Measurements from ENCODE around the gene ZC3H12A. TPM values are rescaled to one million over a fixed set of nuclear protein-coding genes. Genes with fewer than 3 reads are reported as not detected.

ZC3H12A gene
- total and polyA plus RNA-seq, 2 experiments from 2014 or later = 30.8 to 46.2 TPM

DNA sequence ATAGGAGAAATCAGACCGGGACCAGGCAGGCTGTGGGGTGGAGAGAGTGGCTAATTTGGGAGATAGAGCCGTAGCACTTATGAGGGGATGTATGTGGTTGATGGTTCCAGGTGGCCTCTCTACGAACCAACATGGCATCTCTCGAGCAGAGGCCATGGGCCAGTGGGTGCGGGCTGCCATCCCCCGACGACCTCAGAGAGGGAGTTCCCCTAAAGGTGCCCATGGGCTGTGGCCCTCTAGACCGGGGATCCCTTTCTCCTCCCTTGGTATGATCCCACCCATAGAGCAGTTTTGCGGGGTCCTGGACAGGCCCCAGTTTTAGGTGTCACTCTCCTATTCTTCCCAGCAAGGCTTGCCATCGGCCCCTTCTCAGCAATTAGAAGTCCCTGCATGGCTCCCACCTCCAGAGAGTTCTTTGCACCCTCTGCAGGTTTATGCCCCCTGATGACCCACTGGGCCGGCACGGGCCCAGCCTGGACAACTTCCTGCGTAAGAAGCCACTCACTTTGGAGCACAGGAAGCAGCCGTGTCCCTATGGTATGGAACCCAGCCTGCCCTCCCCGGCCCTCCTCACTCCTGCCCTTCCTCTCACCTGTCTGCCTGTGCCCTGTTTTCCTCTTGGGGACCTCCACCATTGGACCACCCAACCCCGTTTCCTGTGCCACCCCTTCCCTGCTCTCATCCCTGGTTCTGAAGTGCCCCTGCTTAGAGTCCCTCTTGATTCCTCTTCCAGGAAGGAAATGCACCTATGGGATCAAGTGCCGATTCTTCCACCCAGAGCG lies 7.8 kb downstream of the ZC3H12A start:
- Histone ChIP-seq H3K27me3 (no peaks in the 10 kb centered on the region), H3K79me2 (peaks cover 27% of the 10 kb centered on the region), H3K4me1 (ENCODE audit: insufficient read depth) (peaks cover 29% of the 10 kb centered on the region), H3K9me2 (replicated peaks; ENCODE audit: insufficient read depth) (no peaks in the 10 kb centered on the region), H3K27ac (no peak overlapping the region), H3K9me3 (ENCODE audit: low read depth) (no peaks in the 10 kb centered on the region), H3K4me2 (no peak overlapping the region), H4K20me1 (ENCODE audit: insufficient read depth, poor library complexity, severe bottlenecking) (no peaks in the 10 kb centered on the region), H2AFZ (no peak overlapping the region), H3K36me3 (replicated peaks; ENCODE audit: insufficient read depth, low read depth) (no peaks in the 10 kb centered on the region), H3K4me3 (no peak overlapping the region)
- no peak for TF ChIP-seq EZH2 (IDR thresholded peaks at IDR 0.05; ENCODE audit: borderline replicate concordance)
- TF ChIP-seq EZH2phosphoT487 (IDR thresholded peaks at IDR 0.05; ENCODE audit: low read depth, severe bottlenecking, unreplicated experiment) = no peak
- TF ChIP-seq, protein P1, sequence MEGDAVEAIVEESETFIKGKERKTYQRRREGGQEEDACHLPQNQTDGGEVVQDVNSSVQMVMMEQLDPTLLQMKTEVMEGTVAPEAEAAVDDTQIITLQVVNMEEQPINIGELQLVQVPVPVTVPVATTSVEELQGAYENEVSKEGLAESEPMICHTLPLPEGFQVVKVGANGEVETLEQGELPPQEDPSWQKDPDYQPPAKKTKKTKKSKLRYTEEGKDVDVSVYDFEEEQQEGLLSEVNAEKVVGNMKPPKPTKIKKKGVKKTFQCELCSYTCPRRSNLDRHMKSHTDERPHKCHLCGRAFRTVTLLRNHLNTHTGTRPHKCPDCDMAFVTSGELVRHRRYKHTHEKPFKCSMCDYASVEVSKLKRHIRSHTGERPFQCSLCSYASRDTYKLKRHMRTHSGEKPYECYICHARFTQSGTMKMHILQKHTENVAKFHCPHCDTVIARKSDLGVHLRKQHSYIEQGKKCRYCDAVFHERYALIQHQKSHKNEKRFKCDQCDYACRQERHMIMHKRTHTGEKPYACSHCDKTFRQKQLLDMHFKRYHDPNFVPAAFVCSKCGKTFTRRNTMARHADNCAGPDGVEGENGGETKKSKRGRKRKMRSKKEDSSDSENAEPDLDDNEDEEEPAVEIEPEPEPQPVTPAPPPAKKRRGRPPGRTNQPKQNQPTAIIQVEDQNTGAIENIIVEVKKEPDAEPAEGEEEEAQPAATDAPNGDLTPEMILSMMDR (IDR thresholded peaks at IDR 0.05; ENCODE audit: poor library complexity) = no peak
- WGBS (ENCODE audit: low lambda C conversion rate, missing lambda C conversion rate) = 96% methylated on average over 18 of the region's 18 CpGs
- no peak for DNase-seq (ENCODE audit: low spot score)

DNA sequence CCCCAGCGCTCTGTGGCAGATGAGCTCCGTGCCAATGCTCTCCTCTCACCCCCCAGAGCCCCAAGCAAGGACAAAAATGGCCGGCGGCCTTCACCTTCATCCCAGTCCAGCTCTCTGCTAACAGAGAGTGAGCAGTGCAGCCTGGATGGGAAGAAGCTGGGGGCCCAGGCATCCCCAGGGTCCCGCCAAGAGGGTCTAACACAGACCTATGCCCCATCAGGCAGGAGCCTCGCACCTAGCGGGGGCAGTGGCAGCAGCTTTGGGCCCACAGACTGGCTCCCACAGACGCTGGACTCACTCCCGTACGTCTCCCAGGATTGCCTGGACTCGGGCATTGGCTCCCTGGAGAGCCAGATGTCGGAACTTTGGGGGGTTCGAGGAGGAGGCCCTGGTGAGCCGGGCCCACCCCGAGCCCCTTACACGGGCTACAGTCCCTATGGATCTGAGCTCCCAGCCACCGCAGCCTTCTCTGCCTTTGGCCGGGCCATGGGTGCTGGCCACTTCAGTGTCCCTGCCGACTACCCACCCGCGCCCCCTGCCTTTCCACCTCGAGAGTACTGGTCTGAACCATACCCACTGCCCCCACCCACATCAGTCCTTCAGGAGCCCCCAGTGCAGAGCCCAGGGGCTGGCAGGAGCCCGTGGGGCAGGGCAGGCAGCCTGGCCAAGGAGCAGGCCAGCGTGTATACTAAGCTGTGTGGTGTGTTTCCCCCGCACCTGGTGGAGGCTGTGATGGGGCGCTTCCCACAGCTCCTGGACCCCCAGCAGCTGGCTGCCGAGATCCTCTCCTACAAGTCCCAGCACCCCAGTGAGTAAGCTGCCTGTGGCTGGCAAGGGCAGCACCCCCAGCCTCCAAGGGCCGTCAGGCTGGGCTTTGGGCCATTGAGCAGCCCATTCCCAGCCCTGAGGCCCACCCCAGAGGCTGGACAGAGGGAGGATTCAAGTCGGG lies 8.7 kb downstream of the ZC3H12A start:
- Histone ChIP-seq H3K4me1 (ENCODE audit: insufficient read depth) (peaks cover 23% of the 10 kb centered on the region), H3K4me3 (no peak overlapping the region), H3K79me2 (peaks cover 22% of the 10 kb centered on the region), H4K20me1 (ENCODE audit: insufficient read depth, poor library complexity, severe bottlenecking) (no peaks in the 10 kb centered on the region), H3K9me2 (replicated peaks; ENCODE audit: insufficient read depth) (no peaks in the 10 kb centered on the region), H3K9me3 (ENCODE audit: low read depth) (no peaks in the 10 kb centered on the region), H2AFZ (no peak overlapping the region), H3K27me3 (no peaks in the 10 kb centered on the region), H3K36me3 (replicated peaks; ENCODE audit: insufficient read depth, low read depth) (no peaks in the 10 kb centered on the region), H3K4me2 (no peak overlapping the region), H3K27ac (no peak overlapping the region)
- TF ChIP-seq, protein P1 (IDR thresholded peaks at IDR 0.05; ENCODE audit: poor library complexity) = no peak
- TF ChIP-seq EZH2 (IDR thresholded peaks at IDR 0.05; ENCODE audit: borderline replicate concordance) (no peak), EZH2phosphoT487 (IDR thresholded peaks at IDR 0.05; ENCODE audit: low read depth, severe bottlenecking, unreplicated experiment) (no peak)
- WGBS (ENCODE audit: low lambda C conversion rate, missing lambda C conversion rate) = 96% methylated on average over 29 of the region's 29 CpGs
- no peak for DNase-seq (ENCODE audit: low spot score)

DNA sequence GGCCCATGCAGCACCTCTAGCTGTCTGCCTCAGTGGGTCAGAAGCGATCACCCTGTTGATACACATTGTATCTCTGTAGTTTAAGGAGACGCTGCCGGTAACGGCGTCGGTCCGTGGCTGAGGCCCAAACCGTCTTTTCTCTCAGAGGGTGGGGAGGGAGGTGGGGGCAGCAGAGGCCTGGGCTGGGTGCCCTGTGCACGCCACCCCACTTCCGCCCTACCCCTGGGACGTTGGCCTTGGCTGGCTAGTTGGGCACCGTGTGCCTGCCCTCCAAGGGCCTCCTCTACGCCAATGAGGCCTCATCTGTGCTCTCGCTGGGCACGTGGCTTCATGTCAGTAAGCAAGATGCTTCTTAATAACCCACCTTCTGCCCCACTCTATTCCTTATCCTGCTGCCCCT lies 9.4 kb downstream of the ZC3H12A start:
- H3K79me2 ChIP-seq = peaks cover 15% of the 10 kb centered on the region
- H3K9me3 ChIP-seq (ENCODE audit: low read depth) = no peaks in the 10 kb centered on the region
- no peak overlapping the region for H2AFZ ChIP-seq
- no peaks in the 10 kb centered on the region for H3K36me3 ChIP-seq (replicated peaks; ENCODE audit: insufficient read depth, low read depth)
- WGBS (ENCODE audit: low lambda C conversion rate, missing lambda C conversion rate) = 96% methylated on average over 15 of the region's 15 CpGs
- no peak for DNase-seq (ENCODE audit: low spot score)
- H4K20me1 ChIP-seq (ENCODE audit: insufficient read depth, poor library complexity, severe bottlenecking) = no peaks in the 10 kb centered on the region
- no peak overlapping the region for H3K4me2 ChIP-seq
- TF ChIP-seq, protein P1 (IDR thresholded peaks at IDR 0.05; ENCODE audit: poor library complexity) = no peak
- TF ChIP-seq EZH2phosphoT487 (IDR thresholded peaks at IDR 0.05; ENCODE audit: low read depth, severe bottlenecking, unreplicated experiment) (no peak), EZH2 (IDR thresholded peaks at IDR 0.05; ENCODE audit: borderline replicate concordance) (no peak)
- no peaks in the 10 kb centered on the region for H3K27me3 ChIP-seq
- no peaks in the 10 kb centered on the region for H3K9me2 ChIP-seq (replicated peaks; ENCODE audit: insufficient read depth)
- peak overlapping the region; percentile 16 for H3K27ac ChIP-seq
- H3K4me3 ChIP-seq = no peak overlapping the region
- peaks cover 16% of the 10 kb centered on the region for H3K4me1 ChIP-seq (ENCODE audit: insufficient read depth)
